HepG2 (cell line): ENCODE measurements around the gene IST1. TPM values are rescaled to one million over a fixed set of nuclear protein-coding genes. Genes with fewer than 3 reads are reported as not detected.

Source experiments
- ARNT ChIP-seq: fragments of 450-650 bp; IDR thresholded peaks from 2 replicates; pipeline ENCODE4 v1.6.1; 2017
- ATF1 ChIP-seq: IDR thresholded peaks from 2 replicates; pipeline ENCODE4 v1.6.1; 2016; ENCODE audit warnings: mild to moderate bottlenecking, control low read depth
- ATF5 ChIP-seq: sonication (generic); formaldehyde crosslinking; IDR thresholded peaks from 2 replicates; pipeline ENCODE4 v1.4.0; 2020; ENCODE audit warnings: mild to moderate bottlenecking, low read depth, missing genetic modification reagents
- FLYWCH1 ChIP-seq: sonication (generic); formaldehyde crosslinking; IDR thresholded peaks from 2 replicates; pipeline ENCODE4 v1.8.1; 2023; ENCODE audit warnings: mild to moderate bottlenecking, missing genetic modification reagents
- GRHL1 ChIP-seq: sonication (generic); formaldehyde crosslinking; conservative IDR thresholded peaks from 2 replicates; pipeline ENCODE4 v1.8.0; 2022; ENCODE audit warnings: missing genetic modification reagents
- JUND ChIP-seq: sonication (generic); formaldehyde crosslinking; IDR thresholded peaks from 2 replicates; pipeline ENCODE4 v1.8.0; 2022; ENCODE audit warnings: mild to moderate bottlenecking, missing genetic modification reagents
- KAT7 ChIP-seq: IDR thresholded peaks from 2 replicates; pipeline ENCODE4 v1.6.1; 2018; ENCODE audit warnings: borderline replicate concordance, missing compliant biosample characterization
- MTF2 ChIP-seq: sonication (generic); formaldehyde crosslinking; IDR thresholded peaks from 2 replicates; pipeline ENCODE4 v1.5.0; 2020; ENCODE audit warnings: missing genetic modification reagents, borderline replicate concordance
- TFAP4 ChIP-seq: sonication (generic); IDR thresholded peaks from 2 replicates; pipeline ENCODE4 v1.6.1; 2016; ENCODE audit warnings: low read depth, borderline replicate concordance
- YEATS4 ChIP-seq: sonication (generic); formaldehyde crosslinking; IDR thresholded peaks from 2 replicates; pipeline ENCODE4 v1.4.0; 2020; ENCODE audit warnings: missing genetic modification reagents, borderline replicate concordance
- ZFP62 ChIP-seq: sonication (generic); formaldehyde crosslinking; IDR thresholded peaks from 2 replicates; pipeline ENCODE4 v1.4.0; 2020; ENCODE audit warnings: missing genetic modification reagents
- ZNF260 ChIP-seq: sonication (generic); formaldehyde crosslinking; IDR thresholded peaks from 2 replicates; pipeline ENCODE4 v1.4.0; 2020; ENCODE audit warnings: missing genetic modification reagents, low read depth, mild to moderate bottlenecking, borderline replicate concordance
- ZNF282 ChIP-seq: fragments of 450-650 bp; IDR thresholded peaks from 2 replicates; pipeline ENCODE4 v1.6.1; 2018; ENCODE audit not compliant: partially characterized antibody
- ZNF451 ChIP-seq: sonication (generic); formaldehyde crosslinking; IDR thresholded peaks from 2 replicates; pipeline ENCODE4 v1.5.0; 2020; ENCODE audit warnings: mild to moderate bottlenecking, missing genetic modification reagents
- ZNF577 ChIP-seq: sonication (generic); formaldehyde crosslinking; IDR thresholded peaks from 2 replicates; pipeline ENCODE4 v1.4.0; 2020; ENCODE audit warnings: mild to moderate bottlenecking, low read depth, missing genetic modification reagents, borderline replicate concordance
- ZNF839 ChIP-seq: sonication (generic); formaldehyde crosslinking; IDR thresholded peaks from 2 replicates; pipeline ENCODE4 v1.4.0; 2020; ENCODE audit warnings: missing genetic modification reagents, mild to moderate bottlenecking, borderline replicate concordance
- polyA plus RNA-seq, 8 experiments: library from polyadenylated mRNA; depleted of rRNA in 3 of 8; stranded (reverse) in 7 of 8; unstranded in 1 of 8; fragments of >200 nt; fragmentation: Illumina TruSeq in 4 of 8; extraction: Trizol in 4 of 8; gene quantifications; 2 replicates each; pipeline versions ENCODE4 v1.2.1 to v1.2.3, GENCODE V29; 2011 to 2016; ENCODE audit warnings: low read depth in 4 of 8, missing spikeins in 1 of 8, mixed read lengths in 1 of 8; ENCODE audit not compliant: insufficient read depth in 1 of 8
- total RNA-seq, 5 experiments: library from RNA; depleted of rRNA; stranded (reverse); fragments of >200 nt; fragmentation: Illumina TruSeq; extraction: Trizol; gene quantifications; 2 replicates each; pipeline ENCODE4 v1.2.3, GENCODE V29; 2016; ENCODE audit warnings: low read depth in 1 of 5
- TF ChIP-seq, protein P1 (sequence below): sonication (generic); formaldehyde crosslinking; IDR thresholded peaks from 2 replicates; pipeline ENCODE4 v1.5.0; 2020; ENCODE audit warnings: mild to moderate bottlenecking, missing genetic modification reagents
- TF ChIP-seq, protein P2 (sequence below): sonication (generic); formaldehyde crosslinking; IDR thresholded peaks from 2 replicates; pipeline ENCODE4 v1.8.0; 2022; ENCODE audit warnings: mild to moderate bottlenecking, missing genetic modification reagents, borderline replicate concordance
- TF ChIP-seq, protein P3 (sequence below): sonication (generic); formaldehyde crosslinking; IDR thresholded peaks from 2 replicates; pipeline ENCODE4 v1.8.1; 2022; ENCODE audit warnings: low read depth, mild to moderate bottlenecking, missing genetic modification reagents

IST1 gene
- total and polyA plus RNA-seq, 2 of the 13 experiments (the other 11 are each of a cell fraction or from before 2014, with no cell fraction given) = 346 to 415 TPM

DNA sequence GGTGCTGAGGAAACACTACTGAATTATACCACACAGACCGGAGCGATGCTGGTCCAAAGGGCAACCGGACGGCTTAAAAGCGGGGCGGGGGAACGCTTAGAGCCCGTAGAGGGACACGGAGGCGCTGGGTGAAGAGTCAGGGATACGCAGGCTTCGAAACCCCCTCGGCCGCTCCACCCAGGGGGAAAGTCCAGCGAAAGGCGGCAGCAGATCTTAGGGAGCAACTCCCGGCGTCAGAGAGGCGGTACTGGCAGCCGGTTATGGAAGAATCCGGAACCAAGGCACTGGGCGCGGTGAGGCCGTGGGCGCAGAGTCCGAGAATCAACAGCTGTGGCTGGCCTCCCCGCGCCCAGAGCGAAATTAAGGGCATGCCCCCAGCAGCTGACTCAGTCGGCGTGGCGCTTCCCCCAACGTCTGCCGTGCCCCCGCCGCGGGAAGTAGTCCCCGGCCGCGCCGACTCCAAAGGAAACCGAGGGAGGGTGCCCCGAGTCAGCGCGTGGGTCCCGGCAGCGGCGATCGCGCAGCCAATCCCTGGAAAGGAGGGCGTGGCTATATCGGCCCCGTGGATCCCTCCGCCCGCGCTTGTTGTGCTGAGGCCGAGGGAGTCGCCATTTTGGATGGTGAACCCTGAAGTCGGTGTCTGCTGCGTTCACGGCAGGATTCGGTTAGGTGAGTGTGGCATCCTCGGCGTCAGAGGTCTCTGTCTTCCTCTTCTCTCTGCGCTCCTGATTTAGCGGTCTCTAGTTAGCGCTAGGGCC lies at the start of gene IST1 (continued):
- TF ChIP-seq ATF5 = peak; percentile 96; the same call in 1 of the 2 replicates
- no peak for TF ChIP-seq ZNF282
- TF ChIP-seq ZFP62 (CRISPR knock-in tag) = peak; percentile 75
- TF ChIP-seq JUND (CRISPR knock-in tag) = peak; percentile 89
- TF ChIP-seq ZNF451 = no peak
- peak; percentile 100 for TF ChIP-seq TFAP4
- TF ChIP-seq, protein P1, sequence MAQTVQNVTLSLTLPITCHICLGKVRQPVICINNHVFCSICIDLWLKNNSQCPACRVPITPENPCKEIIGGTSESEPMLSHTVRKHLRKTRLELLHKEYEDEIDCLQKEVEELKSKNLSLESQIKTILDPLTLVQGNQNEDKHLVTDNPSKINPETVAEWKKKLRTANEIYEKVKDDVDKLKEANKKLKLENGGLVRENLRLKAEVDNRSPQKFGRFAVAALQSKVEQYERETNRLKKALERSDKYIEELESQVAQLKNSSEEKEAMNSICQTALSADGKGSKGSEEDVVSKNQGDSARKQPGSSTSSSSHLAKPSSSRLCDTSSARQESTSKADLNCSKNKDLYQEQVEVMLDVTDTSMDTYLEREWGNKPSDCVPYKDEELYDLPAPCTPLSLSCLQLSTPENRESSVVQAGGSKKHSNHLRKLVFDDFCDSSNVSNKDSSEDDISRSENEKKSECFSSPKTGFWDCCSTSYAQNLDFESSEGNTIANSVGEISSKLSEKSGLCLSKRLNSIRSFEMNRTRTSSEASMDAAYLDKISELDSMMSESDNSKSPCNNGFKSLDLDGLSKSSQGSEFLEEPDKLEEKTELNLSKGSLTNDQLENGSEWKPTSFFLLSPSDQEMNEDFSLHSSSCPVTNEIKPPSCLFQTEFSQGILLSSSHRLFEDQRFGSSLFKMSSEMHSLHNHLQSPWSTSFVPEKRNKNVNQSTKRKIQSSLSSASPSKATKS = peak; percentile 98
- peak; percentile 84; the same call in 1 of the 2 replicates for TF ChIP-seq ZNF839
- no peak for TF ChIP-seq GRHL1
- peak; percentile 96 for TF ChIP-seq KAT7 (CRISPR knock-in tag)
- TF ChIP-seq, protein P2, sequence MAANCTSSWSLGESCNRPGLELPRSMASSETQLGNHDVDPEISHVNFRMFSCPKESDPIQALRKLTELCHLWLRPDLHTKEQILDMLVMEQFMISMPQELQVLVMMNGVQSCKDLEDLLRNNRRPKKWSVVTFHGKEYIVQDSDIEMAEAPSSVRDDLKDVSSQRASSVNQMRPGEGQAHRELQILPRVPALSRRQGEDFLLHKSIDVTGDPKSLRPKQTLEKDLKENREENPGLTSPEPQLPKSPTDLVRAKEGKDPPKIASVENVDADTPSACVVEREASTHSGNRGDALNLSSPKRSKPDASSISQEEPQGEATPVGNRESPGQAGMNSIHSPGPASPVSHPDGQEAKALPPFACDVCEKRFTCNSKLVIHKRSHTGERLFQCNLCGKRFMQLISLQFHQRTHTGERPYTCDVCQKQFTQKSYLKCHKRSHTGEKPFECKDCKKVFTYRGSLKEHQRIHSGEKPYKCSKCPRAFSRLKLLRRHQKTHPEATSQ (CRISPR knock-in tag) = peak; percentile 97
- peak; percentile 99 for TF ChIP-seq YEATS4
- TF ChIP-seq ZNF260 (CRISPR knock-in tag) = no peak
- TF ChIP-seq, protein P3, sequence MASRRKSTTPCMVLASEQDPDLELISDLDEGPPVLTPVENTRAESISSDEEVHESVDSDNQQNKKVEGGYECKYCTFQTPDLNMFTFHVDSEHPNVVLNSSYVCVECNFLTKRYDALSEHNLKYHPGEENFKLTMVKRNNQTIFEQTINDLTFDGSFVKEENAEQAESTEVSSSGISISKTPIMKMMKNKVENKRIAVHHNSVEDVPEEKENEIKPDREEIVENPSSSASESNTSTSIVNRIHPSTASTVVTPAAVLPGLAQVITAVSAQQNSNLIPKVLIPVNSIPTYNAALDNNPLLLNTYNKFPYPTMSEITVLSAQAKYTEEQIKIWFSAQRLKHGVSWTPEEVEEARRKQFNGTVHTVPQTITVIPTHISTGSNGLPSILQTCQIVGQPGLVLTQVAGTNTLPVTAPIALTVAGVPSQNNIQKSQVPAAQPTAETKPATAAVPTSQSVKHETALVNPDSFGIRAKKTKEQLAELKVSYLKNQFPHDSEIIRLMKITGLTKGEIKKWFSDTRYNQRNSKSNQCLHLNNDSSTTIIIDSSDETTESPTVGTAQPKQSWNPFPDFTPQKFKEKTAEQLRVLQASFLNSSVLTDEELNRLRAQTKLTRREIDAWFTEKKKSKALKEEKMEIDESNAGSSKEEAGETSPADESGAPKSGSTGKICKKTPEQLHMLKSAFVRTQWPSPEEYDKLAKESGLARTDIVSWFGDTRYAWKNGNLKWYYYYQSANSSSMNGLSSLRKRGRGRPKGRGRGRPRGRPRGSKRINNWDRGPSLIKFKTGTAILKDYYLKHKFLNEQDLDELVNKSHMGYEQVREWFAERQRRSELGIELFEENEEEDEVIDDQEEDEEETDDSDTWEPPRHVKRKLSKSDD (CRISPR knock-in tag) = peak; percentile 98
- peak; percentile 96 for TF ChIP-seq MTF2 (CRISPR knock-in tag)
- TF ChIP-seq ARNT = no peak
- no peak for TF ChIP-seq FLYWCH1 (CRISPR knock-in tag)
- TF ChIP-seq ZNF577 (CRISPR knock-in tag) = peak; percentile 87; the same call in 1 of the 2 replicates
- TF ChIP-seq ATF1 (CRISPR knock-in tag) = peak; percentile 71; the same call in 1 of the 2 replicates
